ENCODE measurements around the gene EHMT1.

Gene EHMT1

DNA sequence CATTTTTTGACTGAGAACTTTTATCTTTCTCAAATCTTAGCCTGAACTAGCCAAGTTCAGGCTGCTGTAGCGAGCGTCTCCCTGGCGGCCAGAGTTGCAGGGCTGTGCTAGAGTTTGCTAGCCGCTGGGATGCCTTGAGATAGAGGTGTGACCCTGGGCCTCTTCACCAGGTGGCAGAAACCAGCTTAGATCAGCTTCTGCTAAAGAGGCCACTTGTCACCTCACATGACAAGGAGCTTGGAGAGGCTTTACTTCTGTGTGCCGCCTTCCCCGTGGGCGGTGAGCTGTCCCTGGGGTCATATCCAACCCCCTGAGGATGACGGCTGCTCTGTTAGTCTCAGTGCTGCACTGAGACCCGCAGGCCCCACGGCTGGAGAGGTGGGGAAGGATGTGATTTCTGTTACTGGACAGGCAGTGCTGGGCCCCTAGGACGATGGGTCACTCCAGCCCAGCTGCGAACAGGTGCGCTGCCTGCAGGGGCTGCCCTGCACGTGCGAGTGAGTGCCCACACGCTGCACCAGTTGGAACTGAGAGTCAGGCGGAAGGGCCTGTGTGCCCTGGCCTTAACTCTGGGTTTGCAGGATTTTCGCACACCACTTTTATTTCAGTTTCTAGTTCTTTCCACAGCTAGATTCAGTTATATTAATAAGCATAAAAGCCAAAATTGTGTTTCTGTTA, 63.8 kb downstream of the EHMT1 start:
- H3K4me3 ChIP-seq (ENCODE audit: low read depth, low read length), result no peak overlapping the region
- H2AFZ ChIP-seq (ENCODE audit: low read length, unreplicated experiment), result no peak overlapping the region
- H3K27me3 ChIP-seq (ENCODE audit: insufficient read depth, low read length), result no peaks in the 10 kb centered on the region
- peaks cover 85% of the 10 kb centered on the region for H3K79me2 ChIP-seq (ENCODE audit: control insufficient read depth, insufficient read depth, low read length, unreplicated experiment)
- no peaks in the 10 kb centered on the region for H3K4me1 ChIP-seq (ENCODE audit: control insufficient read depth, insufficient read depth, low read length, unreplicated experiment)
- H3K36me3 ChIP-seq (ENCODE audit: insufficient read depth, low read length), result peaks cover 3% of the 10 kb centered on the region; the same call in 1 of the 2 replicates
- no peak overlapping the region for H3K27ac ChIP-seq (ENCODE audit: low read depth, low read length)

DNA sequence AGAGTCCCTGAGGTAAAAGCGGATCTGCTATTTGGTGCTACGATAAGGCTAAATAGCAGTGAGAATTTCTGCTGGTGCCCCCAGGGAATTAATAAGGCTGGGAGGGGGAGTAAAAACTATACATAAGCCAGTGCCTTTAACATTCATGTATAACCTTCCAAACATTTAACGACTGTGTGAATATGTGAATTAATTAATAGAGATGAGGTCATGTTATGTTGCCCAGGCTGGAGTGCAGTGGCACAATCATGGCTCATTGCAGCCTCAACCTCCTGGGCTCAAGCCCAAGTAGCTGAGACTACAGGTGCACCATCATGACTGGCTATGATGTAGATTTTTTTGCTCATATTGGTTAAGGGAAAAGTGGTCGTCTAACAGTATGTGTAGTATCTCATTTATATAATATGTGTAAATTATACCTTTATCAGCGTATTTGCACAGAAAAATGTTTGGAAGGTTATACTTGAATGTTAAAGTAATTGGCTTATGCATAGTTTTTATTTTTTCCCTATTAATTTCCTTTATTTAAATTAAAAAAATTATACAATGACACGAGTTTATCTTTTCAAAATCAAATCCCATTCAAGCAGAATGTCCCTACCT, 64.6 kb downstream of the EHMT1 start:
- no peak overlapping the region for H3K4me3 ChIP-seq (ENCODE audit: low read depth, low read length)
- peaks cover 85% of the 10 kb centered on the region for H3K79me2 ChIP-seq (ENCODE audit: control insufficient read depth, insufficient read depth, low read length, unreplicated experiment)
- no peaks in the 10 kb centered on the region for H3K4me1 ChIP-seq (ENCODE audit: control insufficient read depth, insufficient read depth, low read length, unreplicated experiment)
- H3K27me3 ChIP-seq (ENCODE audit: insufficient read depth, low read length), result no peaks in the 10 kb centered on the region
- H2AFZ ChIP-seq (ENCODE audit: low read length, unreplicated experiment), result no peak overlapping the region
- no peak overlapping the region for H3K27ac ChIP-seq (ENCODE audit: low read depth, low read length)
- peaks cover 3% of the 10 kb centered on the region; the same call in 1 of the 2 replicates for H3K36me3 ChIP-seq (ENCODE audit: insufficient read depth, low read length)

DNA sequence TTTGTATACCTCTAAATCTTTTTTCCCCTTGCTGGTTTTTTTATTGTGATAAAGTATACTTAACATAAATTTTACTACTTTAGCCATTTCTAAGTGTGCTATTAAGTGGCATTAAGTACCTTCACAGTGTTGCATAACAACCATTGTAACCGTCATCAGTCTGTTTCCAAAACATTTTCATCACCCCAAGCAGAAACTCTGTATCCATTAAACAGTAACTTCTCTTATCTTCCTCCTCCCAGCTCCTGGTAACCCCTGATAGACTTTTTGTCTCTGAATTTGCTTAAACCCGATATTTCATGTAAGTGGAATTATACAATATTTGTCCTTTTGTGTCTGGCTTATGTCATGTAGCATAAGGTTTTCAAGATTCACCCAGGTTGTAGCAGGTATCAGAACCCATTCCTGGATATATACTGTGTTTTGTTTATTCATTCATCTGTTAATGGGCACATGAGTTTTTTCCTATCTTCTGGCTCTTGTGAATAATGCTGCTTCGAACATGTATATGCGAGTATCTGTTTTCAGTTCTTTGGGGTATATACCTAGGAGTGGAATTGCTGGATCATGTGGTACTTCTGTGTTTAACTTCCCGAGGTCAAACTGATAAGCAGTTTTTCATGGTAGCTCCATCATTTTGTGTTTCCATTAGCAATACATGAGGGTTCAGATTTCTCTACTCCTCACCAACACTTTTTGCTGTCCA, 66.4 kb downstream of the EHMT1 start:
- H3K4me1 ChIP-seq (ENCODE audit: control insufficient read depth, insufficient read depth, low read length, unreplicated experiment), result no peaks in the 10 kb centered on the region
- H3K27me3 ChIP-seq (ENCODE audit: insufficient read depth, low read length), result no peaks in the 10 kb centered on the region
- H3K27ac ChIP-seq (ENCODE audit: low read depth, low read length), result no peak overlapping the region
- H3K4me3 ChIP-seq (ENCODE audit: low read depth, low read length), result no peak overlapping the region; the same call in 1 of the 2 replicates
- H3K36me3 ChIP-seq (ENCODE audit: insufficient read depth, low read length), result peaks cover 3% of the 10 kb centered on the region; the same call in 1 of the 2 replicates
- H3K79me2 ChIP-seq (ENCODE audit: control insufficient read depth, insufficient read depth, low read length, unreplicated experiment), result peaks cover 86% of the 10 kb centered on the region
- H2AFZ ChIP-seq (ENCODE audit: low read length, unreplicated experiment), result no peak overlapping the region

GRCh38 chr9:137685741-137686420, 67.1 kb downstream of the EHMT1 start:
- Histone ChIP-seq H3K36me3 (ENCODE audit: insufficient read depth, low read length) (peaks cover 3% of the 10 kb centered on the region; the same call in 1 of the 2 replicates), H3K4me3 (ENCODE audit: low read depth, low read length) (no peak overlapping the region; the same call in 1 of the 2 replicates), H3K27ac (ENCODE audit: low read depth, low read length) (no peak overlapping the region), H3K79me2 (ENCODE audit: control insufficient read depth, insufficient read depth, low read length, unreplicated experiment) (peaks cover 84% of the 10 kb centered on the region), H3K27me3 (ENCODE audit: insufficient read depth, low read length) (no peaks in the 10 kb centered on the region), H2AFZ (ENCODE audit: low read length, unreplicated experiment) (no peak overlapping the region), H3K4me1 (ENCODE audit: control insufficient read depth, insufficient read depth, low read length, unreplicated experiment) (no peaks in the 10 kb centered on the region)

- Histone ChIP-seq H3K4me1 (ENCODE audit: control insufficient read depth, insufficient read depth, low read length, unreplicated experiment) (no peaks in the 10 kb centered on the region), H3K27ac (ENCODE audit: low read depth, low read length) (no peak overlapping the region), H3K4me3 (ENCODE audit: low read depth, low read length) (no peak overlapping the region), H3K36me3 (ENCODE audit: insufficient read depth, low read length) (peaks cover 6% of the 10 kb centered on the region; the same call in 1 of the 2 replicates), H3K27me3 (ENCODE audit: insufficient read depth, low read length) (no peaks in the 10 kb centered on the region), H3K79me2 (ENCODE audit: control insufficient read depth, insufficient read depth, low read length, unreplicated experiment) (peaks cover 84% of the 10 kb centered on the region), H2AFZ (ENCODE audit: low read length, unreplicated experiment) (no peak overlapping the region)
Observed at GRCh38 chr9:137688261-137688660, 69.5 kb downstream of the EHMT1 start.

GRCh38 chr9:137688725-137689124, 69.9 kb downstream of the EHMT1 start:
- Histone ChIP-seq H3K4me1 (ENCODE audit: control insufficient read depth, insufficient read depth, low read length, unreplicated experiment) (no peaks in the 10 kb centered on the region), H3K79me2 (ENCODE audit: control insufficient read depth, insufficient read depth, low read length, unreplicated experiment) (peaks cover 79% of the 10 kb centered on the region), H3K4me3 (ENCODE audit: low read depth, low read length) (no peak overlapping the region), H2AFZ (ENCODE audit: low read length, unreplicated experiment) (no peak overlapping the region), H3K36me3 (ENCODE audit: insufficient read depth, low read length) (peaks cover 6% of the 10 kb centered on the region; the same call in 1 of the 2 replicates), H3K27ac (ENCODE audit: low read depth, low read length) (no peak overlapping the region), H3K27me3 (ENCODE audit: insufficient read depth, low read length) (no peaks in the 10 kb centered on the region)

- no peak overlapping the region for H3K4me3 ChIP-seq (ENCODE audit: low read depth, low read length)
- H3K4me1 ChIP-seq (ENCODE audit: control insufficient read depth, insufficient read depth, low read length, unreplicated experiment), result no peaks in the 10 kb centered on the region
- H3K79me2 ChIP-seq (ENCODE audit: control insufficient read depth, insufficient read depth, low read length, unreplicated experiment), result peaks cover 77% of the 10 kb centered on the region
- H2AFZ ChIP-seq (ENCODE audit: low read length, unreplicated experiment), result no peak overlapping the region
- no peak overlapping the region for H3K27ac ChIP-seq (ENCODE audit: low read depth, low read length)
- peaks cover 6% of the 10 kb centered on the region; the same call in 1 of the 2 replicates for H3K36me3 ChIP-seq (ENCODE audit: insufficient read depth, low read length)
- no peaks in the 10 kb centered on the region for H3K27me3 ChIP-seq (ENCODE audit: insufficient read depth, low read length)
Observed at GRCh38 chr9:137689745-137690529, 71.1 kb downstream of the EHMT1 start.

DNA sequence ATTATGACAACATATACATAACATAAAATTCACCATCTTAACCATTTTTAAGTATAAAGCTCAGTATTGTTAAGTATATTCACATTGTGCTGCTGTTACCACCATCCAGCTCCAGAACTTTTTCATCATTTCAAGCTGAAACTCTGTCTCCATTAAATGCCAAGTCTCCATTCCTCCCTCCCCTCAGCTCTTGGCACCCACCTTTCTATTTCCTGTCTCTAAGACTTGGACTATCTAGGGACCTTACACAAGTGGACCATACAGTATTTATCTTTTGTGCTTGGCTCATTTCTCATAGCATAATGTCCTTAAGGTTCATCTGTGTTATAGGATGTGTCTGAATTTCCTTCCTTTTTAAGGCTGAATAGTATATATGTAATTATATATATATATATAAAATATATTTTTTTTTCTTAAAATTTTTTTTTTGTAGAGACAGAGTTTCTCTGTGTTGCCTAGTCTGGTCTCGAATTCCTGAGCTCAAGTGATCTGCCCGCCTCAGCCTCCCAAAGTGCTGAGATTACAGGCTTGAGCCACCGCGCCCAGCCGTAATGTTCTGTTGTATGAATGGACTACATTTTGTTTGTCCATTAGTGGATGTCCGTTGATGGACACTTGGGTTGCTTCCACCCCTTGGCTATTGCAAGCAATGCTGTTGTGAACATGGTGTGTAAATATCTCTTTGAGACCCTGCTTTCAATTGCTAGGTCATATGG, 72.3 kb downstream of the EHMT1 start:
- H3K27ac ChIP-seq (ENCODE audit: low read depth, low read length), result no peak overlapping the region

GRCh38 chr9:137691646-137692351, 73.0 kb downstream of the EHMT1 start:
- Histone ChIP-seq H3K79me2 (ENCODE audit: control insufficient read depth, insufficient read depth, low read length, unreplicated experiment) (peaks cover 79% of the 10 kb centered on the region), H3K4me1 (ENCODE audit: control insufficient read depth, insufficient read depth, low read length, unreplicated experiment) (no peaks in the 10 kb centered on the region), H3K4me3 (ENCODE audit: low read depth, low read length) (no peak overlapping the region), H3K36me3 (ENCODE audit: insufficient read depth, low read length) (peaks cover 3% of the 10 kb centered on the region; the same call in 1 of the 2 replicates), H3K27me3 (ENCODE audit: insufficient read depth, low read length) (no peaks in the 10 kb centered on the region), H3K27ac (ENCODE audit: low read depth, low read length) (no peak overlapping the region), H2AFZ (ENCODE audit: low read length, unreplicated experiment) (no peak overlapping the region)

More for the DNA sequence above, 72.3 kb downstream of the EHMT1 start:
- Histone ChIP-seq H3K79me2 (ENCODE audit: control insufficient read depth, insufficient read depth, low read length, unreplicated experiment) (peaks cover 77% of the 10 kb centered on the region), H3K36me3 (ENCODE audit: insufficient read depth, low read length) (peaks cover 3% of the 10 kb centered on the region; the same call in 1 of the 2 replicates), H3K4me3 (ENCODE audit: low read depth, low read length) (no peak overlapping the region), H2AFZ (ENCODE audit: low read length, unreplicated experiment) (no peak overlapping the region), H3K4me1 (ENCODE audit: control insufficient read depth, insufficient read depth, low read length, unreplicated experiment) (no peaks in the 10 kb centered on the region), H3K27me3 (ENCODE audit: insufficient read depth, low read length) (no peaks in the 10 kb centered on the region)
